Central memory CD8-positive, alpha-beta T cell (primary cell): ENCODE data around the gene FAM53A.
A peak's percentile ranks its signal among the peaks of the same experiment; 100 is the strongest.
"Not testable (repeated sequence)": the region's sequence is repeated elsewhere in the genome, so short reads cannot be mapped to it uniquely, and the experiment has no call there.

Experiments
- ATAC-seq: fragments of 150-1000 bp; cut with Tn5 transposase; replicated peaks from 2 replicates; pipeline ENCODE4 v1.10.0; 2022; ENCODE audit warnings: mild to moderate bottlenecking, moderate FRiP score, moderate number of reproducible peaks; ENCODE audit not compliant: poor library complexity, severe bottlenecking; ENCODE audit errors: extremely low read depth
- DNase-seq, 2 donors: peaks; one replicate each; pipeline ENCODE4 v3.0.0; 2021; ENCODE audit warnings: low spot score in 2 of 2
- H3K27ac Mint-ChIP-seq: one replicate; pipeline ENCODE4 v1.8.0; 2022; ENCODE audit warnings: low read depth, mild to moderate bottlenecking, moderate library complexity, mixed read lengths
- H3K27me3 Mint-ChIP-seq: one replicate; pipeline ENCODE4 v1.8.0; 2022; ENCODE audit warnings: mixed read lengths
- H3K36me3 Mint-ChIP-seq: one replicate; pipeline ENCODE4 v1.8.0; 2022; ENCODE audit warnings: mild to moderate bottlenecking, moderate library complexity, mixed read lengths; ENCODE audit not compliant: insufficient read depth
- H3K4me1 Mint-ChIP-seq: one replicate; pipeline ENCODE4 v1.8.0; 2022; ENCODE audit warnings: mixed read lengths
- H3K4me3 Mint-ChIP-seq: one replicate; pipeline ENCODE4 v1.8.0; 2022; ENCODE audit warnings: mild to moderate bottlenecking, moderate library complexity, mixed read lengths
- H3K9me3 Mint-ChIP-seq: one replicate; pipeline ENCODE4 v1.8.0; 2022; ENCODE audit warnings: mixed read lengths

FAM53A gene

GRCh38 chr4:1671011-1671410 is 13.1 kb downstream of the FAM53A start:
- not testable (repeated sequence) for H3K27ac Mint-ChIP-seq

GRCh38 chr4:1670279-1670678 is 13.8 kb downstream of the FAM53A start:
- H3K27ac Mint-ChIP-seq, result no peak overlapping the region
- DNase-seq (no peak), ATAC-seq (no peak)
- H3K9me3 Mint-ChIP-seq, result no peaks in the 10 kb centered on the region
- H3K4me1 Mint-ChIP-seq, result no peaks in the 10 kb centered on the region
- peaks cover 2% of the 10 kb centered on the region for H3K27me3 Mint-ChIP-seq
- no peak overlapping the region for H3K4me3 Mint-ChIP-seq
- no peaks in the 10 kb centered on the region for H3K36me3 Mint-ChIP-seq

More at GRCh38 chr4:1671011-1671410, 13.1 kb downstream of the FAM53A start:
- DNase-seq, H3K27me3 Mint-ChIP-seq, H3K4me1 Mint-ChIP-seq, H3K4me3 Mint-ChIP-seq, H3K36me3 Mint-ChIP-seq, H3K9me3 Mint-ChIP-seq, ATAC-seq: not testable (repeated sequence)

DNA sequence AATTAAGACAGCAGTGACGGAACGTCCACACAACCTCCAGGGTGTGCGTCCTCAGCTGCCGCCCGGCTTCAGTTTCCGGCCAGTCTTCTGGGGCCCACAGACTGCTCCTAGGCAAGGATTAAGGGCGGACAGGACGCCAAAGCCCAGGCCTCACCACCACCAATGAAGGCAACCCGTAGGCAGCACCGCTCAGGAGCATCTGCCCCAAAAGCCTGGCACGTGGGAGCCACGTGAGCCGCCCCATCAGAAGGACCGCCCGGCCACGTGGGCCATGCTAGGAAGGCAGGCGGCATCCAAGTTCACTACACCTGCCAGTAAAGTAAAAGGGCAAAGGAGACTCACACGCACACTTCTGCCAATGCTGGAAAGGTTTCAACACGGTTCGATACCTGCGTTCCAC is 14.3 kb downstream of the FAM53A start:
- ATAC-seq (no peak), DNase-seq (no peak)
- no peaks in the 10 kb centered on the region for H3K4me1 Mint-ChIP-seq
- H3K27me3 Mint-ChIP-seq, result no peaks in the 10 kb centered on the region
- no peaks in the 10 kb centered on the region for H3K36me3 Mint-ChIP-seq
- H3K9me3 Mint-ChIP-seq, result no peaks in the 10 kb centered on the region
- no peak overlapping the region for H3K27ac Mint-ChIP-seq
- H3K4me3 Mint-ChIP-seq, result no peak overlapping the region

- no peaks in the 10 kb centered on the region for H3K9me3 Mint-ChIP-seq
- H3K4me1 Mint-ChIP-seq, result no peaks in the 10 kb centered on the region
- no peak overlapping the region for H3K27ac Mint-ChIP-seq
- no peak overlapping the region for H3K4me3 Mint-ChIP-seq
- H3K36me3 Mint-ChIP-seq, result no peaks in the 10 kb centered on the region
- DNase-seq (no peak), ATAC-seq (no peak)
- H3K27me3 Mint-ChIP-seq, result no peaks in the 10 kb centered on the region
Measured at GRCh38 chr4:1669270-1669669, 14.8 kb downstream of the FAM53A start.

DNA sequence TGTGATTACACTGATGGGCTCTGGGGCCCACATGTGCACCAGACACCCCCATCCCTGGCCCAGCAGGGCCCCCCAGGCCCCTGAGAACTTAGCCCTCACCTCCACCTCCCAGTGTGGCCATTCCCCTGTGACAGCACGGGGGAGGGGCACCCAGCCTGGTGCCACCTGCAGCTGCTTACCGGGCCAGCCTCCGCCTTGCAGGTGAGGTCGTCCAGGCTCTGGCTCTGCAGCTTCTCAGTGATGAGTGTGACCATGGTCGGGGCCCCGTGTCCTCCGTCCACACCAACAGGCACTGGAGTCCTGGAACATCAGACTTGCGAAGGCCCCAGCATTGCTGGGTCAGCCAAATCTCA is 15.6 kb downstream of the FAM53A start:
- no peak for DNase-seq
- Mint-ChIP-seq H3K4me3 (no peak overlapping the region), H3K9me3 (no peaks in the 10 kb centered on the region), H3K36me3 (no peaks in the 10 kb centered on the region), H3K27me3 (no peaks in the 10 kb centered on the region), H3K27ac (no peak overlapping the region), H3K4me1 (no peaks in the 10 kb centered on the region)
- ATAC-seq, result no peak

- H3K27ac Mint-ChIP-seq, result no peak overlapping the region
- H3K4me3 Mint-ChIP-seq, result no peak overlapping the region
- H3K4me1 Mint-ChIP-seq, result no peaks in the 10 kb centered on the region
- ATAC-seq (no peak), DNase-seq (no peak)
- no peaks in the 10 kb centered on the region for H3K9me3 Mint-ChIP-seq
- H3K27me3 Mint-ChIP-seq, result no peaks in the 10 kb centered on the region
- no peaks in the 10 kb centered on the region for H3K36me3 Mint-ChIP-seq
Measured at GRCh38 chr4:1667273-1667672, 16.8 kb downstream of the FAM53A start.

DNA sequence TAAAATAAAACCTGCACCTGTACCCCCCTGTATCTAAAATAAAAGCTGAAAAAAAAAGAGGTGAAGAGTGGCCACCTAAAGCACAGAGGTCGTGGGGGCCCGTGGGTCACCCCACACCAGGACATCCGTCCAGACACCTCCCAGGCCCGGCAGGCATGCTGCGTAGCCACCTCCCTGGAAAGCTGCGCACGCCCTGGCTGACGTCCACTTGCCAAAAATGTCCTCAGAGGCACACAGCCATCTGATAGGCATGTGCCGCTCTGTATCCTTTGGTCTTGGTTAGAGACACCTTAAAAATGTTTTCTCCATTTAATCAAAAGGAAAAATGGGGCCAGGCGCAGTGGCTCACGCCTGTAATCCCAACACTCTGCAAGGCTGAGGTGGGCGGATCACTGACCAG is 17.7 kb downstream of the FAM53A start:
- Mint-ChIP-seq H3K36me3 (no peaks in the 10 kb centered on the region), H3K4me1 (no peaks in the 10 kb centered on the region), H3K27me3 (no peaks in the 10 kb centered on the region), H3K4me3 (no peak overlapping the region), H3K27ac (no peak overlapping the region), H3K9me3 (no peaks in the 10 kb centered on the region)
- DNase-seq (no peak), ATAC-seq (no peak)

GRCh38 chr4:1664141-1664540 is 20.0 kb downstream of the FAM53A start:
- Mint-ChIP-seq H3K27me3 (no peaks in the 10 kb centered on the region), H3K9me3 (no peaks in the 10 kb centered on the region), H3K4me3 (no peak overlapping the region), H3K27ac (no peak overlapping the region), H3K4me1 (no peaks in the 10 kb centered on the region), H3K36me3 (no peaks in the 10 kb centered on the region)
- ATAC-seq (no peak), DNase-seq (no peak)

- DNase-seq (no peak), ATAC-seq (no peak)
- no peaks in the 10 kb centered on the region for H3K4me1 Mint-ChIP-seq
- H3K4me3 Mint-ChIP-seq, result no peak overlapping the region
- H3K36me3 Mint-ChIP-seq, result no peaks in the 10 kb centered on the region
- no peaks in the 10 kb centered on the region for H3K9me3 Mint-ChIP-seq
- H3K27ac Mint-ChIP-seq, result peak overlapping the region; percentile 2
- H3K27me3 Mint-ChIP-seq, result no peaks in the 10 kb centered on the region
Measured at GRCh38 chr4:1663549-1663948, 20.6 kb downstream of the FAM53A start.

DNA sequence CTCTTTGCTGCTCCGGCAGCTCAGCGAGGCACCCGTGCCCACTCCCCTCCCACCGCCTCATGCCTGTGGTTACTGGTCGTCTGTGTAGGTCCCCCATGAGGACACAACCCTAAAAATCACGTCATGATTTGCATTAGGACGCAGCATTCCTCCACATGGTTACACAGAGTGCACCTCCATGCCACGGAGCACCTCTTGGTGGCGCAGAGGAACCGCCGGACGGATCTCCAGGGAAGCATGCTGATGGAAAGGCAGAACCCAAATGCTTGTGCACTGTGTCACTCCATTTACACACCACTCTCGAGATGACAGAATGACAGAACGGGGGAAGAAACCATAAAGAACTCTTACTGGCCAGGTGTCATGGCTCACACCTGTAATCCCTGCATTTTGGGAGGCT is 22.4 kb downstream of the FAM53A start:
- ATAC-seq, result no peak
- Mint-ChIP-seq H3K27me3 (no peaks in the 10 kb centered on the region), H3K27ac (no peak overlapping the region), H3K9me3 (no peaks in the 10 kb centered on the region), H3K4me1 (no peaks in the 10 kb centered on the region), H3K4me3 (no peak overlapping the region), H3K36me3 (no peaks in the 10 kb centered on the region)
- DNase-seq, result no peak

GRCh38 chr4:1660948-1661677 is 23.0 kb downstream of the FAM53A start:
- no peak for DNase-seq
- H3K27me3 Mint-ChIP-seq, result no peaks in the 10 kb centered on the region
- H3K27ac Mint-ChIP-seq, result no peak overlapping the region

GRCh38 chr4:1659104-1660043 is 24.7 kb downstream of the FAM53A start:
- H3K4me1 Mint-ChIP-seq, result no peaks in the 10 kb centered on the region
- ATAC-seq (no peak), DNase-seq (no peak)
- H3K36me3 Mint-ChIP-seq, result no peaks in the 10 kb centered on the region
- H3K4me3 Mint-ChIP-seq, result no peak overlapping the region
- H3K9me3 Mint-ChIP-seq, result no peaks in the 10 kb centered on the region
- no peak overlapping the region for H3K27ac Mint-ChIP-seq
- H3K27me3 Mint-ChIP-seq, result no peaks in the 10 kb centered on the region

More at GRCh38 chr4:1660948-1661677, 23.0 kb downstream of the FAM53A start:
- no peaks in the 10 kb centered on the region for H3K9me3 Mint-ChIP-seq
- no peaks in the 10 kb centered on the region for H3K36me3 Mint-ChIP-seq
- no peak overlapping the region for H3K4me3 Mint-ChIP-seq
- no peaks in the 10 kb centered on the region for H3K4me1 Mint-ChIP-seq
- no peak for ATAC-seq

DNA sequence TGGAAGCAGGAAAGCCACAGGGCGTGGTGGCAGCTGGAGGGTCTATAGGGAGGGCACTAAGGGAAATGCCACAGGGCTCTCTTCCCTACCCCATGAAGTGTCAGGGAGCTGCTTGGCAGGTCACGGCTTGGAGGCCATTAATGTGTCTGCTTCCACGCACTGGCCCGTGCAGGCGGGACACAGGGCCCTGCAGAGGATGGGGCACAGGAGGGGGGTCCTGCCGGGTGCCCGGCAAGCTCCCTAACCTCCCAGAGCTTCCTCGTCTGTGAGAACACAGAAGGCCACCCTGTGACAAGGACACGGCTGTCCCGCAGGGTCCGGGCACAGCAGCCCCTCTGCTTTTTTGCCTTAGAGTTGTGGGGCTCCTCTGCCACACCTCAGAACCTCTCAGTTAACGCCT is 25.5 kb downstream of the FAM53A start:
- DNase-seq (no peak), ATAC-seq (no peak)
- Mint-ChIP-seq H3K4me3 (no peak overlapping the region), H3K27ac (no peak overlapping the region), H3K36me3 (no peaks in the 10 kb centered on the region), H3K9me3 (no peaks in the 10 kb centered on the region), H3K4me1 (no peaks in the 10 kb centered on the region), H3K27me3 (no peaks in the 10 kb centered on the region)
